Measurements from ENCODE around the gene TGFB3.

Gene TGFB3

GRCh38 chr14:75995372-75996041 lies 13.7 kb upstream of the TGFB3 start:
- no peak for DNase-seq (ENCODE audit: low read depth, low spot score)
- Histone ChIP-seq H3K4me3 (no peak overlapping the region), H3K9me3 (ENCODE audit: low read depth, low read length) (no peaks in the 10 kb centered on the region), H3K36me3 (ENCODE audit: insufficient read depth, low read length) (peaks cover 29% of the 10 kb centered on the region; the same call in 1 of the 2 replicates), H3K27ac (no peak overlapping the region), H3K9ac (ENCODE audit: insufficient read length) (no peak overlapping the region)
- TF ChIP-seq FOXP2 (optimal IDR thresholded peaks at IDR 0.05; ENCODE audit: control extremely low read depth, extremely low read length, insufficient read depth) = no peak
- no peak for TF ChIP-seq POLR2AphosphoS5 (IDR thresholded peaks at IDR 0.05; ENCODE audit: borderline replicate concordance, low read depth, low read length)
- no peak for TF ChIP-seq EZH2 (IDR thresholded peaks at IDR 0.05)

GRCh38 chr14:75993567-75994041 lies 11.8 kb upstream of the TGFB3 start:
- H3K9ac ChIP-seq (ENCODE audit: insufficient read length) = no peak overlapping the region
- peaks cover 19% of the 10 kb centered on the region; the same call in 1 of the 2 replicates for H3K36me3 ChIP-seq (ENCODE audit: insufficient read depth, low read length)
- DNase-seq (ENCODE audit: low read depth, low spot score) = no peak
- no peak overlapping the region for H3K4me3 ChIP-seq
- TF ChIP-seq POLR2AphosphoS5 (IDR thresholded peaks at IDR 0.05; ENCODE audit: borderline replicate concordance, low read depth, low read length) (no peak), EZH2 (IDR thresholded peaks at IDR 0.05) (no peak), FOXP2 (optimal IDR thresholded peaks at IDR 0.05; ENCODE audit: control extremely low read depth, extremely low read length, insufficient read depth) (no peak)
- no peak overlapping the region for H3K27ac ChIP-seq
- no peaks in the 10 kb centered on the region for H3K9me3 ChIP-seq (ENCODE audit: low read depth, low read length)

DNA sequence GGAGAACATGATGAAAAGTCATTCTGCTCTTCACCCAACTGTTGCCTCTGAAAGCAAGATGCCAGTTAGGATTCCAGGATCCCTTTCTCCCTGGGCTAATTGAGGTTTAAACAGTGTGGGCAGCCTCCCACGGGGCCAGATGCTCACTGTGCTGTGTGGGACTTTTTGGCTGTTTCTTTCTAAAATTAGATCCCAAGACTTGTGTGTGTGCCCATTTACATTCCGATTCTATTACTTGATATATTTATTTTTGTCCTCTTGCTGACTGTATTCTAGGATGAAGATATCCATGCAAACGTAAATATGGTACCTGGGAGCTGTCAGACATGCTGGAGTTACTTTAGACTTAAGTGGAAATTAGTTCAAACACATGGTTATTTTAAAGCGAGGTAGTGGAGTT lies 10.0 kb upstream of the TGFB3 start:
- Histone ChIP-seq H3K36me3 (ENCODE audit: insufficient read depth, low read length) (peaks cover 10% of the 10 kb centered on the region; the same call in 1 of the 2 replicates), H3K9me3 (ENCODE audit: low read depth, low read length) (no peaks in the 10 kb centered on the region), H3K9ac (ENCODE audit: insufficient read length) (no peak overlapping the region), H3K27ac (no peak overlapping the region), H3K4me3 (no peak overlapping the region)
- no peak for TF ChIP-seq POLR2AphosphoS5 (IDR thresholded peaks at IDR 0.05; ENCODE audit: borderline replicate concordance, low read depth, low read length)
- DNase-seq (ENCODE audit: low read depth, low spot score) = no peak

DNA sequence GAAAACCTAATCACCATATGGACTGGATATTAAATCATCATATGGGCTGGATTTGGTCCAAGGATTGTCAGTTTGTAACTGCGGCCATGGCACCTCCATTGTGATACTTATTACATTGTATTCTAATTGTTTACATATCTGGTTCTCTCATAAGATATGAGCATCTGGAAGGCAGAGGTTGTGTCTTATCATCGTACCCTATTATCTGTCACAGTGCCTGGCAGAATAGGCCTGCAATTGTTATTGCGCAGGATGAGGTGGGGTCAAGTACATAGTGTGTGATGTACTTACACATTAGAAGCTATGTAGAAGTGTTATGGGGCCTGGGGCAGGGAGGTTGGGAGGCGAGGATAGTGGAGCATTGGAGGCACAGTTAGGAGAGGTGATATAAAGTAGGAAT lies 8.5 kb upstream of the TGFB3 start:
- H3K27ac ChIP-seq = no peak overlapping the region
- no peak overlapping the region for H3K9ac ChIP-seq (ENCODE audit: insufficient read length)
- no peak overlapping the region for H3K4me3 ChIP-seq
- no peak for DNase-seq (ENCODE audit: low read depth, low spot score)
- no peaks in the 10 kb centered on the region for H3K9me3 ChIP-seq (ENCODE audit: low read depth, low read length)
- no peaks in the 10 kb centered on the region; the same call in 1 of the 2 replicates for H3K36me3 ChIP-seq (ENCODE audit: insufficient read depth, low read length)
- TF ChIP-seq POLR2AphosphoS5 (IDR thresholded peaks at IDR 0.05; ENCODE audit: borderline replicate concordance, low read depth, low read length) = no peak
- TF ChIP-seq FOXP2 (optimal IDR thresholded peaks at IDR 0.05; ENCODE audit: control extremely low read depth, extremely low read length, insufficient read depth) = no peak
- TF ChIP-seq EZH2 (IDR thresholded peaks at IDR 0.05) = no peak

- Histone ChIP-seq H3K9ac (ENCODE audit: insufficient read length) (no peak overlapping the region), H3K4me3 (no peak overlapping the region), H3K36me3 (ENCODE audit: insufficient read depth, low read length) (no peaks in the 10 kb centered on the region; the same call in 1 of the 2 replicates), H3K9me3 (ENCODE audit: low read depth, low read length) (no peaks in the 10 kb centered on the region), H3K27ac (no peak overlapping the region)
- TF ChIP-seq POLR2AphosphoS5 (IDR thresholded peaks at IDR 0.05; ENCODE audit: borderline replicate concordance, low read depth, low read length) (no peak), EZH2 (IDR thresholded peaks at IDR 0.05) (no peak), FOXP2 (optimal IDR thresholded peaks at IDR 0.05; ENCODE audit: control extremely low read depth, extremely low read length, insufficient read depth) (no peak)
- DNase-seq (ENCODE audit: low read depth, low spot score) = no peak
Measured at GRCh38 chr14:75989134-75989533, 7.3 kb upstream of the TGFB3 start.

GRCh38 chr14:75987201-75987970 lies 5.6 kb upstream of the TGFB3 start:
- Histone ChIP-seq H3K4me3 (no peak overlapping the region), H3K36me3 (ENCODE audit: insufficient read depth, low read length) (no peaks in the 10 kb centered on the region; the same call in 1 of the 2 replicates), H3K9me3 (ENCODE audit: low read depth, low read length) (no peaks in the 10 kb centered on the region), H3K27ac (no peak overlapping the region), H3K9ac (ENCODE audit: insufficient read length) (no peak overlapping the region)
- no peak for DNase-seq (ENCODE audit: low read depth, low spot score)
- TF ChIP-seq EZH2 (IDR thresholded peaks at IDR 0.05) (no peak), FOXP2 (optimal IDR thresholded peaks at IDR 0.05; ENCODE audit: control extremely low read depth, extremely low read length, insufficient read depth) (no peak), POLR2AphosphoS5 (IDR thresholded peaks at IDR 0.05; ENCODE audit: borderline replicate concordance, low read depth, low read length) (no peak)

GRCh38 chr14:75986439-75986765 lies 4.6 kb upstream of the TGFB3 start:
- H3K36me3 ChIP-seq (ENCODE audit: insufficient read depth, low read length) = no peaks in the 10 kb centered on the region; the same call in 1 of the 2 replicates
- no peak overlapping the region for H3K27ac ChIP-seq
- H3K9me3 ChIP-seq (ENCODE audit: low read depth, low read length) = no peaks in the 10 kb centered on the region
- no peak for TF ChIP-seq FOXP2 (optimal IDR thresholded peaks at IDR 0.05; ENCODE audit: control extremely low read depth, extremely low read length, insufficient read depth)
- TF ChIP-seq POLR2AphosphoS5 (IDR thresholded peaks at IDR 0.05; ENCODE audit: borderline replicate concordance, low read depth, low read length) = no peak
- no peak for DNase-seq (ENCODE audit: low read depth, low spot score)
- peak overlapping the region; percentile 94 for H3K4me3 ChIP-seq
- H3K9ac ChIP-seq (ENCODE audit: insufficient read length) = peak overlapping the region; percentile 86

- DNase-seq (ENCODE audit: low read depth, low spot score) = no peak
- no peaks in the 10 kb centered on the region; the same call in 1 of the 2 replicates for H3K36me3 ChIP-seq (ENCODE audit: insufficient read depth, low read length)
- TF ChIP-seq POLR2AphosphoS5 (IDR thresholded peaks at IDR 0.05; ENCODE audit: borderline replicate concordance, low read depth, low read length) = peak; percentile 62; the same call in 1 of the 2 replicates
- TF ChIP-seq FOXP2 (optimal IDR thresholded peaks at IDR 0.05; ENCODE audit: control extremely low read depth, extremely low read length, insufficient read depth) = no peak
- TF ChIP-seq EZH2 (IDR thresholded peaks at IDR 0.05) = no peak
- H3K27ac ChIP-seq = peak within 1 kb of the TSS; percentile 70
- H3K9ac ChIP-seq (ENCODE audit: insufficient read length) = peak within 1 kb of the TSS; percentile 86
- peak within 1 kb of the TSS; percentile 94 for H3K4me3 ChIP-seq
- H3K9me3 ChIP-seq (ENCODE audit: low read depth, low read length) = no peaks in the 10 kb centered on the region
Measured at GRCh38 chr14:75985618-75986438, 4.0 kb upstream of the TGFB3 start, which contains the start of gene IFT43. Gene IFT43 (plus strand): TSS chr14:75985763. CDS start chr14:75985787, 24 bp downstream.
